ENCODE data around the gene FCAR.
"Not testable (repeated sequence)": the region's sequence is repeated elsewhere in the genome, so short reads cannot be mapped to it uniquely, and the experiment has no call there.

FCAR gene

GRCh38 chr19:54921082-54921481, 47.0 kb downstream of the FCAR start:
- H3K4me1 ChIP-seq, result peaks cover 31 to 60% (median 55%) of the 10 kb centered on the region in 10 experiments
- no peak overlapping the region for H3K9ac ChIP-seq
- no peaks in the 10 kb centered on the region for H4K20me1 ChIP-seq
- H3K27ac ChIP-seq, result no peak overlapping the region
- no peak overlapping the region for H3K4me3 ChIP-seq
- H3K27me3 ChIP-seq, result peaks cover 0 to 19% (median 0%) of the 10 kb centered on the region in 11 experiments; a peak in 5 of 22 replicates
- TF ChIP-seq Cebpa-rat (IDR thresholded peaks at IDR 0.05), result no peak
- peak overlapping the region in 7 of 11 experiments; percentile 44 to 82 (median 77); a peak in 11 of 22 replicates for H3K4me2 ChIP-seq
- peaks cover 0 to 7% (median 0%) of the 10 kb centered on the region in 11 experiments; a peak in 3 of 22 replicates for H3K9me3 ChIP-seq (replicated peaks in 1 of 11)
- H3K36me3 ChIP-seq, result no peaks in the 10 kb centered on the region

GRCh38 chr19:54923276-54923675, 49.2 kb downstream of the FCAR start:
- no peak overlapping the region for H3K9ac ChIP-seq
- H3K4me2 ChIP-seq, result peak overlapping the region in 9 of 11 experiments; percentile 16 to 72 (median 46); a peak in 14 of 22 replicates
- no peak overlapping the region for H3K4me3 ChIP-seq
- no peak for TF ChIP-seq Cebpa-rat (IDR thresholded peaks at IDR 0.05)
- no peak overlapping the region for H3K27ac ChIP-seq
- H3K9me3 ChIP-seq (replicated peaks in 1 of 11), result peaks cover 15 to 23% (median 17%) of the 10 kb centered on the region in 11 experiments
- H3K36me3 ChIP-seq, result no peaks in the 10 kb centered on the region
- no peaks in the 10 kb centered on the region for H4K20me1 ChIP-seq
- H3K27me3 ChIP-seq, result peaks cover 0 to 6% (median 0%) of the 10 kb centered on the region in 11 experiments; a peak in 4 of 22 replicates
- peaks cover 10 to 38% (median 33%) of the 10 kb centered on the region in 10 experiments for H3K4me1 ChIP-seq

GRCh38 chr19:54928299-54928698, 54.3 kb downstream of the FCAR start:
- Histone ChIP-seq H4K20me1 (no peaks in the 10 kb centered on the region), H3K36me3 (no peaks in the 10 kb centered on the region), H3K27me3 (no peaks in the 10 kb centered on the region), H3K4me3 (no peak overlapping the region), H3K27ac (no peak overlapping the region), H3K4me2 (no peak overlapping the region), H3K9me3 (replicated peaks in 1 of 11) (peaks cover 21 to 32% (median 27%) of the 10 kb centered on the region in 11 experiments), H3K9ac (no peak overlapping the region), H3K4me1 (peaks cover 3 to 9% (median 6%) of the 10 kb centered on the region in 10 experiments; a peak in 17 of 20 replicates)
- TF ChIP-seq Cebpa-rat (IDR thresholded peaks at IDR 0.05), result no peak

- Histone ChIP-seq H3K4me2 (peak overlapping the region in 10 of 11 experiments; percentile 14 to 63 (median 50); a peak in 19 of 22 replicates), H3K4me3 (no peak overlapping the region), H3K9me3 (replicated peaks in 1 of 11) (no peaks in the 10 kb centered on the region; a peak in 1 of 22 replicates), H3K9ac (no peak overlapping the region), H3K36me3 (no peaks in the 10 kb centered on the region), H3K27me3 (no peaks in the 10 kb centered on the region), H4K20me1 (no peaks in the 10 kb centered on the region), H3K27ac (no peak overlapping the region; a peak in 1 of 22 replicates), H3K4me1 (peaks cover 18 to 30% (median 25%) of the 10 kb centered on the region in 10 experiments)
- TF ChIP-seq Cebpa-rat (IDR thresholded peaks at IDR 0.05), result no peak
Observed at GRCh38 chr19:54937926-54938325, 63.9 kb downstream of the FCAR start.

- H3K9ac ChIP-seq, result no peak overlapping the region
- no peaks in the 10 kb centered on the region; a peak in 1 of 22 replicates for H3K9me3 ChIP-seq (replicated peaks in 1 of 11)
- TF ChIP-seq Cebpa-rat (IDR thresholded peaks at IDR 0.05), result no peak
- H3K4me3 ChIP-seq, result no peak overlapping the region
- H3K4me2 ChIP-seq, result no peak overlapping the region
- peaks cover 18 to 30% (median 25%) of the 10 kb centered on the region in 10 experiments for H3K4me1 ChIP-seq
- H3K27me3 ChIP-seq, result no peaks in the 10 kb centered on the region
- no peak overlapping the region for H3K27ac ChIP-seq
- no peaks in the 10 kb centered on the region for H3K36me3 ChIP-seq
- H4K20me1 ChIP-seq, result no peaks in the 10 kb centered on the region
Observed at GRCh38 chr19:54938906-54939305, 64.9 kb downstream of the FCAR start.

- H4K20me1 ChIP-seq; H3K27me3 ChIP-seq; H3K36me3 ChIP-seq; H3K4me2 ChIP-seq; H3K9ac ChIP-seq; H3K4me3 ChIP-seq; H3K9me3 ChIP-seq (replicated peaks in 1 of 11); H3K27ac ChIP-seq: not testable (repeated sequence)
- H3K4me1 ChIP-seq, result peaks cover 18 to 30% (median 25%) of the 10 kb centered on the region in 10 experiments
Observed at GRCh38 chr19:54939538-54939937, 65.5 kb downstream of the FCAR start.

Data from BLaER1 treated with 17β-estradiol and CSF1 and Interleukin-3, amounts not matched to agents 10 nM and 100 nM (cell line).